ENCODE measurements around the gene HSD17B1.

GRCh38 chr17:42563950-42564349 lies 11.2 kb downstream of the HSD17B1 start:
- TF ChIP-seq CTCF (conservative IDR thresholded peaks at IDR 0.05) (no peak), EZH2 (IDR thresholded peaks at IDR 0.05; ENCODE audit: low read depth) (no peak)
